ENCODE data around the gene EIF2AK2. TPM values are rescaled to one million over a fixed set of nuclear protein-coding genes. Genes with fewer than 3 reads are reported as not detected.
A peak's percentile ranks its signal among the peaks of the same experiment; 100 is the strongest.
"Not testable (repeated sequence)": the region's sequence is repeated elsewhere in the genome, so short reads cannot be mapped to it uniquely, and the experiment has no call there.

EIF2AK2 gene
- total RNA-seq (10 to 100 TPM in 4 of 5 donors, 1 to 10 TPM in 1; 7.5 to 55.3 (median 40.2) TPM), polyA plus RNA-seq (1 to 10 TPM; 4.7 to 7.3 (median 5.2) TPM)
- long read RNA-seq, donor 1, result 0 reads
- long read RNA-seq, donor 2, partial matches to known transcripts, result 0 of 1 reads
- long read RNA-seq, donor 2, other reads (novel, unspliced or antisense), result 0 of 1 reads
- long read RNA-seq, donor 3, result 0 reads
- long read RNA-seq, donor 4, partial matches to known transcripts, result 0 of 2 reads
- long read RNA-seq, donor 4, other reads (novel, unspliced or antisense), result 0 of 2 reads
- long read RNA-seq, donor 5, full-length matches to known transcripts, result 4 of 4 reads
- long read RNA-seq, donor 5, partial matches to known transcripts, result 0 of 4 reads
- long read RNA-seq, donor 5, other reads (novel, unspliced or antisense), result 0 of 4 reads
- long read RNA-seq, donor 6, result 0 reads
- long read RNA-seq, donor 7, partial matches to known transcripts, result 11 of 20 reads
- long read RNA-seq, donor 7, other reads (novel, unspliced or antisense), result 6 of 20 reads
- long read RNA-seq, donor 8, full-length matches to known transcripts, result 1 of 1 reads
- long read RNA-seq, donor 8, partial matches to known transcripts, result 0 of 1 reads
- long read RNA-seq, donor 8, other reads (novel, unspliced or antisense), result 0 of 1 reads
- long read RNA-seq, donor 9, partial matches to known transcripts, result 0 of 3 reads
- long read RNA-seq, donor 9, other reads (novel, unspliced or antisense), result 0 of 3 reads
- long read RNA-seq, donor 10, result 0 reads

DNA sequence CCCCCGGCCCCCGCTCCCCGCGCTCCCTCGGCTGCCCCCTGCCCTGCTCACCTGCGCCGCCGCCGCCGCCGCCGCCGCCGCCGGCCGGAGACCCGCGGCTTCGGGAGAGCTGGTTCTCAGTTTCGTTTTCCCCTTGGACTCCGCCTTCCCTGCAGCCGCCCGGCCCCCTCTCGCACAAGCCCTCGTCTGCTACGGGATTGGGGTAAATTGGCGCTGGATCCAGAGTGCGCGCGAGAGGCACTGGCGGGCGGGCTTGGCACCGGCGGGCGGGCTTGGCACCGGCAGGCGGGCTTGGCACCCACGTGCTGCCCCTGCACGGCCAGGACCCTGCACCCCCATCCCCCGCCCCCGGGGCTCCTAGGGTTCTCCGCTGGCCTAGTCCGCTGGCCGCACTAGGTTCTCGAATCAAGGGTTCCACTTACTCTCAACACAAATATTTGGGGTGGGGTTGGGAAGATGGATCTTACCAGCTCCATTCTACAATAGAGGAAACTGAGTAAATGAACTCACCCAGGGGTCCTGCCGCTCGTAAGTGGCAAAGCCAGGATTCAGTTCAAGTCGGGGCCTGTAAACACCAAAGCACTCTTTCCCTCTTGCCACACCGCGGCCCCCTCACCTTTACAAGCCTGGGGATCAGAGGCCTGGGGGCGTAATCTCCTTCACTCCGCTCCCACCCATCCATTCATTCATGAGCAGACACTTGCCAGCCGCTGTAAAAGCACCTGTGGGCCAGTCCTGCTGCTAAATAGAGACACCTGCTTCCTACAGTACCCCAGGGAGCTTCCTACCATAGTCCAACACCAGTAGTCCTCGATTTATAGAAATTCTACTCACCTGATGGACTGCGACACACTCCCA, at the start of gene EIF2AK2:
EIF2AK2 (minus strand) TSS at position 124 of the 858 bp plus-strand sequence. CDS start 9,174 bp downstream, outside the sequence.
- H3K4me1 ChIP-seq, result peaks cover 10 to 36% (median 25%) of the 10 kb centered on the region in 4 donors
- peak within 1 kb of the TSS; percentile 76 to 97 (median 90) for H3K4me3 ChIP-seq
- peak within 1 kb of the TSS; percentile 80 to 94 (median 91) for H3K27ac ChIP-seq
- WGBS, 5 donors, result 6 to 14% (median 10%) methylated on average over 33 to 55 of the region's 55 CpGs
- intact Hi-C loops (cut with DNase I; ENCODE audit: low total_unique reads), result no loop called here
- TF ChIP-seq POLR2A (IDR thresholded peaks at IDR 0.05), result no peak
- TF ChIP-seq POLR2AphosphoS5 (IDR thresholded peaks at IDR 0.05), result peak in 2 of 3 donors; percentile 65 to 75
- H3K27me3 ChIP-seq, result no peaks in the 10 kb centered on the region
- no peaks in the 10 kb centered on the region for H3K9me3 ChIP-seq
- DNase-seq, result peak; percentile 84 to 96
- H3K36me3 ChIP-seq, result peaks cover 0 to 5% (median 0%) of the 10 kb centered on the region in 4 donors

GRCh38 chr2:37205689-37206341, 49.0 kb upstream of the EIF2AK2 start:
- Histone ChIP-seq H3K9me3 (peaks cover 0 to 46% (median 22%) of the 10 kb centered on the region in 4 donors), H3K36me3 (peaks cover 64 to 100% (median 100%) of the 10 kb centered on the region in 4 donors), H3K4me3 (no peak overlapping the region), H3K4me1 (no peaks in the 10 kb centered on the region), H3K27me3 (no peaks in the 10 kb centered on the region), H3K27ac (no peak overlapping the region)
- TF ChIP-seq POLR2A (IDR thresholded peaks at IDR 0.05), result no peak
- TF ChIP-seq POLR2AphosphoS5 (IDR thresholded peaks at IDR 0.05), result no peak
- TF ChIP-seq, protein P1, sequence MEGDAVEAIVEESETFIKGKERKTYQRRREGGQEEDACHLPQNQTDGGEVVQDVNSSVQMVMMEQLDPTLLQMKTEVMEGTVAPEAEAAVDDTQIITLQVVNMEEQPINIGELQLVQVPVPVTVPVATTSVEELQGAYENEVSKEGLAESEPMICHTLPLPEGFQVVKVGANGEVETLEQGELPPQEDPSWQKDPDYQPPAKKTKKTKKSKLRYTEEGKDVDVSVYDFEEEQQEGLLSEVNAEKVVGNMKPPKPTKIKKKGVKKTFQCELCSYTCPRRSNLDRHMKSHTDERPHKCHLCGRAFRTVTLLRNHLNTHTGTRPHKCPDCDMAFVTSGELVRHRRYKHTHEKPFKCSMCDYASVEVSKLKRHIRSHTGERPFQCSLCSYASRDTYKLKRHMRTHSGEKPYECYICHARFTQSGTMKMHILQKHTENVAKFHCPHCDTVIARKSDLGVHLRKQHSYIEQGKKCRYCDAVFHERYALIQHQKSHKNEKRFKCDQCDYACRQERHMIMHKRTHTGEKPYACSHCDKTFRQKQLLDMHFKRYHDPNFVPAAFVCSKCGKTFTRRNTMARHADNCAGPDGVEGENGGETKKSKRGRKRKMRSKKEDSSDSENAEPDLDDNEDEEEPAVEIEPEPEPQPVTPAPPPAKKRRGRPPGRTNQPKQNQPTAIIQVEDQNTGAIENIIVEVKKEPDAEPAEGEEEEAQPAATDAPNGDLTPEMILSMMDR (IDR thresholded peaks at IDR 0.05), result no peak
- TF ChIP-seq EP300 (IDR thresholded peaks at IDR 0.05), result no peak
- intact Hi-C loops (cut with DNase I; ENCODE audit: low total_unique reads), result no loop called here
- WGBS, 5 donors, result 92 to 96% (median 95%) methylated on average over 5 of the region's 5 CpGs
- no peak for DNase-seq

DNA sequence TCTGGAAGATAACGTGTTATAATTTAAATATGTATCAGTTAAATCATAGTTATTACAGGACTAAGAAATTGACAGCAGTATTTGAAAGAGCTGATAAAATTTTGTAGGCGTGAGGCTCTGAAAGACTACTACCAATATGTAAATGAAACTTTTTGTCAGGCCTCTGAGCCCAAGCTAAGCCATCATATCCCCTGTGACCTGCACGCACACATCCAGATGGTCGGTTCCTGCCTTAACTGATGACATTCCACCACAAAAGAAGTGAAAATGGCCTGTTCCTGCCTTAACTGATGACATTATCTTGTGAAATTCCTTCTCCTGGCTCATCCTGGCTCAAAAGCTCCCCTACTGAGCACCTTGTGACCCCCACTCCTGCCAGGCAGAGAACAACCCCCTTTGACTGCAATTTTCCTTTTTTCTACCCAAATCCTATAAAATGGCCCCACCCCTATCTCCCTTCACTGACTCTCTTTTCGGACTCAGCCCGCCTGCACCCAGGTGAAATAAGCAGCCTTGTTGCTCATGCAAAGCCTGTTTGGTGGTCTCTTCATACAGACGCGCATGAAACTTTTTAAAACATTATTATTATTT, 48.4 kb upstream of the EIF2AK2 start:
- intact Hi-C loops (cut with DNase I; ENCODE audit: low total_unique reads), result not testable (repeated sequence)

DNA sequence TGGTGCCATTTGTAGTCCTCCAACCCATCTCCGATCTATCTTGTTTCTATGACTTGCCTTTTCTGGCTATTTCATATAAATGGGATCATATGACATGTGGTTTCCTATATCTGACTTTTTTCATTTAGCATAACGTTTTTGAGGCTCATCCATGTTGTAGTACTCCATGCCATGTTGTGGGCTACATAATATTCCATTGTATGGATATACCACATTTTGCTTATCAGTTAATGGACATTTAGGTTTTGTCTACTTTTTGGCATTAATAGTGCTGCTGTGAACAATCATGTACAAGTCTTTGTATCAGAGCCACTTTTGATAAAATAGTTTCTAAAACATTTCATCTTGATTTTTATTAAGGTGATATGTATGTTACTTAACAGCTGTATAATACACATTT, 46.9 kb upstream of the EIF2AK2 start:
- H3K9me3 ChIP-seq, result peaks cover 0 to 36% (median 16%) of the 10 kb centered on the region in 4 donors
- TF ChIP-seq, protein P1 (IDR thresholded peaks at IDR 0.05), result no peak
- TF ChIP-seq EP300 (IDR thresholded peaks at IDR 0.05), result no peak
- no peak for TF ChIP-seq POLR2A (IDR thresholded peaks at IDR 0.05)
- no peak overlapping the region for H3K27ac ChIP-seq
- intact Hi-C loops (cut with DNase I; ENCODE audit: low total_unique reads), result no loop called here
- no peaks in the 10 kb centered on the region for H3K27me3 ChIP-seq
- H3K36me3 ChIP-seq, result peaks cover 44 to 93% (median 86%) of the 10 kb centered on the region in 4 donors
- WGBS, 5 donors, result 91 to 97% (median 96%) methylated on average over 2 of the region's 2 CpGs
- H3K4me3 ChIP-seq, result no peak overlapping the region
- no peak for DNase-seq
- peaks cover 0 to 3% (median under 1%) of the 10 kb centered on the region in 4 donors for H3K4me1 ChIP-seq

More for the DNA sequence above, 48.4 kb upstream of the EIF2AK2 start:
- H3K4me3 ChIP-seq, DNase-seq, H3K4me1 ChIP-seq, H3K27me3 ChIP-seq, H3K27ac ChIP-seq: not testable (repeated sequence)
- 84 to 90% (median 86%) methylated on average over 8 of the region's 8 CpGs for WGBS, 5 donors
- Histone ChIP-seq H3K36me3 (peaks cover 57 to 100% (median 100%) of the 10 kb centered on the region in 4 donors), H3K9me3 (peaks cover 0 to 46% (median 22%) of the 10 kb centered on the region in 4 donors)

Measured in stomach (tissue), 19 donors.